Fibroblast of skin of left quadriceps (primary cell): ENCODE data around the gene PTN.
A peak's percentile ranks its signal among the peaks of the same experiment; 100 is the strongest.
"Not testable (repeated sequence)": the region's sequence is repeated elsewhere in the genome, so short reads cannot be mapped to it uniquely, and the experiment has no call there.

Experiments
- DNase-seq, 2 experiments: peaks; one replicate each; pipeline ENCODE4 v3.0.0-alpha.2; 2013; ENCODE audit warnings: low read depth in 2 of 2

The PTN gene

GRCh38 chr7:137268001-137268865 lies 75.3 kb downstream of the PTN start:
- DNase-seq, result not testable (repeated sequence)

- DNase-seq, result no peak
These were observed 76.8 kb downstream of the PTN start for GRCh38 chr7:137266764-137267163.

GRCh38 chr7:137265480-137265879 lies 78.1 kb downstream of the PTN start:
- not testable (repeated sequence) for DNase-seq

GRCh38 chr7:137262599-137262998 lies 80.9 kb downstream of the PTN start:
- DNase-seq, result no peak

- DNase-seq, result no peak
These were observed 85.0 kb downstream of the PTN start for GRCh38 chr7:137258552-137258951.

- DNase-seq, result no peak
These were observed 88.8 kb downstream of the PTN start for GRCh38 chr7:137254766-137255165.

- DNase-seq, result no peak
These were observed 97.6 kb downstream of the PTN start for GRCh38 chr7:137245890-137246289.

GRCh38 chr7:137245186-137245585 lies 98.3 kb downstream of the PTN start:
- no peak for DNase-seq

- no peak for DNase-seq
These were observed 99.8 kb downstream of the PTN start for GRCh38 chr7:137243741-137244140.

- DNase-seq, result no peak
These were observed 100.9 kb downstream of the PTN start for GRCh38 chr7:137242616-137243015.

- no peak for DNase-seq
These were observed 101.7 kb downstream of the PTN start for GRCh38 chr7:137241655-137242360.

- DNase-seq, result not testable (repeated sequence)
These were observed 104.3 kb downstream of the PTN start for GRCh38 chr7:137239186-137239585.

GRCh38 chr7:137235434-137235833 lies 108.1 kb downstream of the PTN start:
- DNase-seq, result no peak

GRCh38 chr7:137231167-137231566 lies 112.4 kb downstream of the PTN start:
- DNase-seq, result no peak

- DNase-seq, result no peak
These were observed 122.1 kb downstream of the PTN start for GRCh38 chr7:137221467-137221866.

- no peak for DNase-seq
These were observed 129.8 kb downstream of the PTN start for GRCh38 chr7:137213744-137214143.

GRCh38 chr7:137209151-137209817 lies 134.2 kb downstream of the PTN start:
- peak in 1 of 2 experiments; percentile 1 for DNase-seq

GRCh38 chr7:137206770-137207169 lies 136.8 kb downstream of the PTN start:
- no peak for DNase-seq

GRCh38 chr7:137204246-137204645 lies 139.3 kb downstream of the PTN start:
- DNase-seq, result no peak

GRCh38 chr7:137203351-137203750 lies 140.2 kb downstream of the PTN start:
- no peak for DNase-seq

- DNase-seq, result no peak
These were observed 146.9 kb downstream of the PTN start for GRCh38 chr7:137196648-137197047.

- no peak for DNase-seq
These were observed 147.5 kb downstream of the PTN start for GRCh38 chr7:137195996-137196395.
